ENCODE data around the gene NCOA5.

Gene NCOA5

DNA sequence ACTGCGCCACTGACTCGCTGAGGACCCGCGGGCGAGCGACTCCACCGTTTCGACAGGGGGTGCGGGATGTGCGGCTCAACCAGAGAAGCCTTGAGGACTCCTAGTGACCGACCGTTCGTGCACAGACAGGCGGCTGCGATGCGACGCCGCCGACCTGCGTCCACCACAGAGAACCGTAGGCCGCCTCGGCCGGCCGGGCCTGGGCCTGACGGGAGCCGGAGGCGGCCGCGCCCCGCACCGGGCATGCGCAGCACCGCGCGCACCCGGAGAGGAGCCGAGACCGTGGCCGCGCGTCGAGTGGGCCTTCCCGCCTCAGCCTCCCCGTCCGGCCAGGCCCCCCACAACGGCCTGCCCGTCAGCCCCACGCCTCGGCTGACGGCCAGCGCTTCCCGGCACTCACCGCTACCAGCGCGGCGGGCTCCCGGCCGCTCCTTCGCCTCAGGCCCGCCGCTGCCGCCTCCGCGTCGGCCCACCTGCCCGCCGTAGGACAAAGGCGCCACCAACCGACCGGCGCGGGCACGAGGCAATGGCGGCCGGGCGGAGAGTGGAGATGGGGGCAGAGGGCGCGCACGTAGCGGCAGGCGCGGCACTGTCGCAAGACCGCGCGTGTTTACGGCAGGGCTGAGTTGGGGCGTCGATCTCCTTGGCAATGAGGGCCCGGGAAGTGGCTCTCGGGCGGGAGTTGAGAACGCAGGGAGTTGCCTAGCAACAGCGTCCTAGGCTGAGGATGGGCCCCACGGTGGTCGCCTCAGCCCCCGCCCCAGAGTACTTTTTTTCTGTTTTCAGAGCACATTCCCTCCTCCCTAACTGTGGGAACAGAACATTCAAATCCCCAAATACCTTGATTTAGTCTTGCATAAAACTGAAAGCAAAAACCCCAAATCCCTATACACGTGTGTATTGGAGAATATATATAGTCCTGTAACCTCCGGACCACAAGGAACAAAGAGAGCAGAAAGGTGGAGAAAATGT, at the start of gene NCOA5:
Gene NCOA5 (minus strand): TSS at position 546 of the 972 bp plus-strand sequence. CDS start 10,538 bp downstream, outside the sequence.
- Mint-ChIP-seq H3K27me3 (ENCODE audit: low read depth) (no peaks in the 10 kb centered on the region), H3K4me3 (peak within 1 kb of the TSS; percentile 88), H3K36me3 (ENCODE audit: low read depth) (peaks cover 4% of the 10 kb centered on the region), H3K4me1 (ENCODE audit: low read depth) (peaks cover 37% of the 10 kb centered on the region), H3K27ac (peak within 1 kb of the TSS; percentile 87), H3K9me3 (no peaks in the 10 kb centered on the region)

DNA sequence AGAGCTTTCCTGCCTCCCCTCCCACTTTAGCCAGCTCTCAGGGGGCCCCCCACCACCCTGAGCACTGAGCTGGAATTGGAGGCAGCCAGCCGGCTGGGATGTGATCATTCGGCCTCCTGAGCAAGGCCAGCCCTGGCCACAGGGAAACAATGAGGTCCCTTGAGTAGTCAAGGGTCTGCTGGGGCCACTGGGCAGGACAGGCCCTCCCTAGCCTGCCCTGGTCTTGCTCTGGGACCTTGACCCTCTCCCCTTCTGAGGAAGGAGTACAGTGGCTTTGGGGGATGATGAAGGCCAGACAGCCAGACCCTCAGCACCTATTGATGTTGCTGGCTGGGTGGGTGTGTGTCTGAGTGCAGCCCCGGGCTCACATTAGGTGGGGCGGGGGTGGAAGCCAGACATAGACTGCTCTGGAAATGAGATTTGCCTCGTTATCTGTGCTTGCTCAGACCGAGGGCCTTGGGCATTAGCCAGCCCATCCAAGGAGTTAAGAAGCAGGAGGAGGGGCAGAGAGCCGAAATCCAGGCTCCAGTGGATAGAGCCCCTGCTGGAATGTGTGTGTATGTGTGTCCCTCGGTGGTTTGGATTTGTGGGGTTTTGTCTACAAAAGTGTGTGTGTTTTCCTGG, 49.6 kb upstream of the NCOA5 start:
- Mint-ChIP-seq H3K27ac (no peak overlapping the region), H3K27me3 (ENCODE audit: low read depth) (peaks cover 28% of the 10 kb centered on the region), H3K9me3 (no peaks in the 10 kb centered on the region), H3K4me3 (no peak overlapping the region), H3K36me3 (ENCODE audit: low read depth) (no peaks in the 10 kb centered on the region), H3K4me1 (ENCODE audit: low read depth) (no peaks in the 10 kb centered on the region)

DNA sequence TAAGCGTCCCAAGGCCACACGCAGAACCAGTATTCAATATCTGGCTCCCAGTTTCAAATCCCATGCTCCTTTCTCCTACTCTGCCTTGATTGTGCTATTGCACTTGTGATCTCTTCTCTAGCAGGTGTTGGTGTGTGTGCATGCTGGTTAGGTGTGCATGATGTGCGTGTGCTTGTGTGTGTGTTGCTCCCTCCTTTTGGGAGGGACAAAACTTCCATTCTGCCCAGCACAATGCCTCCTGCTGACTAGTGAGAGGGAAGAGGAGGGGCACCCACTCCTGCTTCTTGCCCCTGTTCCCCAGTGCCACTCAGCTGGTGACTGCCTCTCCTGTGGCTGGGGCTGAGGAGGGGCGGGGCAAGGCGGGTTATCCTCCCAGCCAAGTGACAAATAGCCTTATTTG, 48.1 kb upstream of the NCOA5 start:
- no peak overlapping the region for H3K27ac Mint-ChIP-seq
- no peaks in the 10 kb centered on the region for H3K4me1 Mint-ChIP-seq (ENCODE audit: low read depth)
- H3K9me3 Mint-ChIP-seq = no peaks in the 10 kb centered on the region
- no peak overlapping the region for H3K4me3 Mint-ChIP-seq
- H3K27me3 Mint-ChIP-seq (ENCODE audit: low read depth) = peaks cover 29% of the 10 kb centered on the region
- H3K36me3 Mint-ChIP-seq (ENCODE audit: low read depth) = no peaks in the 10 kb centered on the region

DNA sequence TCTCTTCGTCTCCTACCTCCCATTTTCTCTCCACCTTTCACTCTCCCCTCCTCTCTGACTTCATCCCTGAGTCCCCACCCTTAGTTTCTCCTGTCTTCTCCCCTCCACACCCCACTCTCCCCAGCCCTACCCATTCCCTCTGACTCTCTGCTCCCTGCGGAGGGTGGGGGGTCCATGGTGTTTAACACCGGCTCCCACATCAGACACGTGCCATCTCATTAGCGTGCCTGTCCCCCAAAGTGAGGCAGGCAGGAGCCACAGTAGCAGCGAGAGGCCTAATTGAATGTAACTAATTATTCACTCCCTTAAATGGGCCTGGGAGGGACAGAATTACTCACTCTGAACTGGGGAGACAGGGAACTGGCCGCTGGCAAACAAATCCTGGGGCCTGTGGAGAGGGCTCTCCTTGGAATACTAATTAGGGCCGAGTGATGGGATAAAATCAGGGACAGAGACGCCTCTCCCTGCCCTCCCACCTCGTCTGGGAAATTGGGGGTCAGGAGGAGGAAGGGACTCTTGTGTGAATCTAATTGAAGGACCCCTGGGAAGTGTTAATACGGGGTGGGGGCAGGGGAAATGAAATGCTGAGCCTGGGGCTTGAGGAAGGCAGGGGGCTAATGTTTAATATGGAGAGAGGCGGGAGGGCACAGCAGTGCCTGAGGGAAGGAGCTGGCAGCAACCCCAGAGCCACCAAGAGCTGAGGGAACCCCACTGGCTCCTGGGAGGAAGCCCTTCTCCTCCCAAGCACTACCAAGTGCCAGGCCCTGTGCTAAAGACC, 46.3 kb upstream of the NCOA5 start:
- Mint-ChIP-seq H3K27ac (no peak overlapping the region), H3K4me3 (no peak overlapping the region), H3K27me3 (ENCODE audit: low read depth) (peaks cover 26% of the 10 kb centered on the region), H3K9me3 (no peaks in the 10 kb centered on the region), H3K36me3 (ENCODE audit: low read depth) (no peaks in the 10 kb centered on the region), H3K4me1 (ENCODE audit: low read depth) (no peaks in the 10 kb centered on the region)

DNA sequence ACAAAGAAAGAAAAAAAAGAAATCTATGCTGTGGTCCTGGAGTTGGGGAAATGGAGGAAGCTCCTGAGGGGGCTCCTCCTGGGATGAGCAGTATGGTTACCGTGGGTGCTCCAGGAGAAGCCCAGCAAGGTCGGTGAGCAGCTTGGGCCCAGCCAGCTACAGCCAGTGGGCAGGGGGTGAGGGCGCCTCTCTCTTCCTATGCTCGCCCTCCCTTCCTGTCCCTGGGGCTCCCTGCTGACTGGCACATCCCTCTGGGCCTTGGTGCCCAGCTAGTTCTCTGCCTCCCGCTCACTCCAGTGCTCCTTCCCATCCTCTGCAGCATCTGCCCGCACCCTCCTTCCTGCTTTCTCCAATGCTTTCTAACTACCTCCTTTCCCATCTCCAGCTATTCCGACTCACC, 45.0 kb upstream of the NCOA5 start:
- no peak overlapping the region for H3K27ac Mint-ChIP-seq
- H3K36me3 Mint-ChIP-seq (ENCODE audit: low read depth) = no peaks in the 10 kb centered on the region
- no peaks in the 10 kb centered on the region for H3K9me3 Mint-ChIP-seq
- H3K4me3 Mint-ChIP-seq = no peak overlapping the region
- H3K4me1 Mint-ChIP-seq (ENCODE audit: low read depth) = no peaks in the 10 kb centered on the region
- peaks cover 29% of the 10 kb centered on the region for H3K27me3 Mint-ChIP-seq (ENCODE audit: low read depth)

DNA sequence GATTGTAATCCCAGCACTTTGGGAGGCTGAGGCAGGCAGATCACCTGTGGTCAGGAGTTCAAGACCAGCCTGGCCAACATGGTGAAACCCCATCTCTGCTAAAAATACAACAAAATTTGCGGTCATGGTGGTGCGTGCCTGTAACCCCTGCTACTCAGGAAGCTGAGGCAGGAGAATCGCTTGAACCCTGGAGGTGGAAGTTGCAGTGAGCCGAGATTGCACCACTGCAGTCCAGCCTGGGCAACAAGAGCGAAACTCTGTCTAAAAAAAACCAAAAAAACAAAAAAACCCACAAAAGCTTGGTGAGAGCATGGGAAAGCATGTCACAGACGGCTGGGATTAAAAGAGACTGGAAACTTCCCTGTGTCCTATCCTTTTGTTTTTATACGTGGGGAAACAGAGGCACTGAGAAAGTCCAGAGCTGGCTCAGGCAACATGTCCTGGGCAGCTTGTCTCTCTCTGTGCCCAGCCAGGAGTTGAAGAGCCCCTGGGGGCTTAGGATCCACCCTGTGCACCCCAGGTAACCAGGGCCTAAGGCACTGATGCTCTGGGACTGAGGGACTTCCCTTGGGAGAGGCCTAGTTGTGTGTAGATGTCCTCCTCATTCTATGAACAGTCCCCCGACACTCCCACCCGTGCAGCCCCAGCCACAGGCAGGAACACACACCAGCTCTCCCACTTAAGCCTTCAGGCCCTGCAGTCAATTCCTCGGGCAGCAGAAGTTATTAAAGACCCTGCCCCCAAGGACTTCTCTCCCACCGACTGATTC, 44.3 kb upstream of the NCOA5 start:
- Mint-ChIP-seq H3K27me3 (ENCODE audit: low read depth) (peaks cover 34% of the 10 kb centered on the region), H3K27ac (no peak overlapping the region)

DNA sequence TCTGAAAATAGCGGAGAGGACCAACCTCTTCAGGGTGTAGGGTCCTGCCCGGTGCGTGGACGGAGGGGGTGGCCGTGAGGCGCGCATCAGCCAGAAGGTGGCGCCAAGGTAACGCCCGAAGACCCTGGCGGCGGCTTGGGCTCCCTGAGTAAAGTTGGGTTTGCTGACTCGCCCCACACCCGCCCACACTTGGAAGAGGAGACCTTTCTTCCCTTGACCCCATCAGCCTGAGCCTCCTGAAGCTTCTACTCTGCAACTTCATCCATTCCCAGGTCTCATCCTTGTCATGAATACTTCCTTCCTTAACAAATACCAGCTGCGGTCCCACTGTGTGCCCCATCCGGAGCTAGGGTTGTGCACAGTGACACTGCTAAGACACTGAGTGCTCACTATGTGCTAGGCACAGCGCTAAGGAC, 43.0 kb upstream of the NCOA5 start:
- Mint-ChIP-seq H3K27me3 (ENCODE audit: low read depth) (peaks cover 34% of the 10 kb centered on the region), H3K36me3 (ENCODE audit: low read depth) (no peaks in the 10 kb centered on the region), H3K4me3 (no peak overlapping the region), H3K27ac (no peak overlapping the region), H3K9me3 (no peaks in the 10 kb centered on the region), H3K4me1 (ENCODE audit: low read depth) (no peaks in the 10 kb centered on the region)

More for the DNA sequence above, 44.3 kb upstream of the NCOA5 start:
- no peaks in the 10 kb centered on the region for H3K9me3 Mint-ChIP-seq
- no peak overlapping the region for H3K4me3 Mint-ChIP-seq
- no peaks in the 10 kb centered on the region for H3K36me3 Mint-ChIP-seq (ENCODE audit: low read depth)
- no peaks in the 10 kb centered on the region for H3K4me1 Mint-ChIP-seq (ENCODE audit: low read depth)

DNA sequence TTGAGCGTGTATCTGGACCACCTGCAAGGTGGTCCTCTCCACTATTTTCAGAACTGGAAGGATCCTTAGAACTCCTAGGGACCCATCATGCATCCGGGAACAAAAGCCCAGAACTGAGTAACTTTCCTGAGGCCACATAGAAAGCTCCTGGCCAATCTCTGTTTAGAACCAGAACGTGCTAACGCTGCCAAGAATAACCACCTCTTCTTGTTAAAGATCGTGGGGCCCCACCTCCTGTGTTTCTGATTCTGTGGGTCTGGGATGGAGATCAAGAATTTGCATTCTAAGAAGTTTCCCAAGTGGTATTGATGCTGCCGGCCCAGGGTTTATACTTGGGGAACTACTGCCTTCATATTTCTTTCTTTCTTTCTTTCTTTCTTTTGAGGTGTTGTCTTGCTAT, 41.6 kb upstream of the NCOA5 start:
- H3K27me3 Mint-ChIP-seq (ENCODE audit: low read depth) = peaks cover 34% of the 10 kb centered on the region
- no peaks in the 10 kb centered on the region for H3K4me1 Mint-ChIP-seq (ENCODE audit: low read depth)
- H3K36me3 Mint-ChIP-seq (ENCODE audit: low read depth) = no peaks in the 10 kb centered on the region
- H3K9me3 Mint-ChIP-seq = no peaks in the 10 kb centered on the region
- no peak overlapping the region for H3K27ac Mint-ChIP-seq
- no peak overlapping the region for H3K4me3 Mint-ChIP-seq

DNA sequence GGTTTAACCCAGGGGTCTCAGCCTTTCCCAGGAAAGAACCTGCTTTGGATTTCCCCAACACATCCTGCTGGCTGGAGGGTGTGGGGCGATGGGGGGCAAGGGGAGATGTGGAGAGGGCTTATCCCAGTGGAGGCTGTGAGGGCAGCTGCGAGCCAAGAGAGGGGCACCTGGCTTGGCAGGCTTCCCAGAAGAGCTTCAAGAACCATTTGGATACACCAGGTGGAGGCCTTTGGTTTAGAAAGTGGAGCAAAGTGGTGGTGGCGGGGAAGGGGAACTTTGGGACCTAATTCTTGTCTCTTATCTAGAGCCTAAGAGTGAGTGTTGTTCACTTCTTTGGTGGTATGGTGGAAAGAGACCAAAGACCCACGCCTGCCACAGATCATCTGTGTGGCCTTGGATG, 40.8 kb upstream of the NCOA5 start:
- no peaks in the 10 kb centered on the region for H3K4me1 Mint-ChIP-seq (ENCODE audit: low read depth)
- H3K27me3 Mint-ChIP-seq (ENCODE audit: low read depth) = peaks cover 29% of the 10 kb centered on the region
- no peak overlapping the region for H3K4me3 Mint-ChIP-seq
- no peak overlapping the region for H3K27ac Mint-ChIP-seq
- no peaks in the 10 kb centered on the region for H3K9me3 Mint-ChIP-seq
- no peaks in the 10 kb centered on the region for H3K36me3 Mint-ChIP-seq (ENCODE audit: low read depth)

DNA sequence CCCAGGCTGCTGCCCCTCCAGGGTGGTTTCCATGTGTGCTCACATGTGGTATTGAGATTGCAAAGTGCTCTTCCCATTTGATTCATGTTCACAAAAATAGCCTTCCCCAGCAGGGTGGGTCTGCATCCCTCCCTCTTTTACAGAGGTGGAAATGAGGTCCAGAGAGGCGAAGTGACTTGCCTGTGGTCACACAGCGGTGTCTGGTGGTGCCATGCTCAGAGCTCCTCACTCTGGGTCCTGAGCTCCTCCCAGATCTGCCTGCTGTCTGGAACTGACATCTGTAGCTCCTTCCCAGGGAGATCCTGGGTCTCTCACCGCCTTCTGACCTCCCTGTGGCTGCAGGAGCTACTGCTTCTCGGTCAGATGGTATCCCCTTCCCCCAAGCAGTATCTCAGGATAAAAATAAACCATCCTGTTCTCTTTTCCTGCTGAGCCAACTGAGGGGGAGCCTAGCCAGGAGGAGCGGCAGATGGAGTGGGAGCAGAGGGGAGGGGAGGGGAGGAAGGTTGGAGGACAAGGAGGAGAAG, 40.3 kb upstream of the NCOA5 start:
- Mint-ChIP-seq H3K36me3 (ENCODE audit: low read depth) (no peaks in the 10 kb centered on the region), H3K9me3 (no peaks in the 10 kb centered on the region), H3K4me1 (ENCODE audit: low read depth) (no peaks in the 10 kb centered on the region), H3K4me3 (no peak overlapping the region), H3K27ac (no peak overlapping the region), H3K27me3 (ENCODE audit: low read depth) (peaks cover 29% of the 10 kb centered on the region)

DNA sequence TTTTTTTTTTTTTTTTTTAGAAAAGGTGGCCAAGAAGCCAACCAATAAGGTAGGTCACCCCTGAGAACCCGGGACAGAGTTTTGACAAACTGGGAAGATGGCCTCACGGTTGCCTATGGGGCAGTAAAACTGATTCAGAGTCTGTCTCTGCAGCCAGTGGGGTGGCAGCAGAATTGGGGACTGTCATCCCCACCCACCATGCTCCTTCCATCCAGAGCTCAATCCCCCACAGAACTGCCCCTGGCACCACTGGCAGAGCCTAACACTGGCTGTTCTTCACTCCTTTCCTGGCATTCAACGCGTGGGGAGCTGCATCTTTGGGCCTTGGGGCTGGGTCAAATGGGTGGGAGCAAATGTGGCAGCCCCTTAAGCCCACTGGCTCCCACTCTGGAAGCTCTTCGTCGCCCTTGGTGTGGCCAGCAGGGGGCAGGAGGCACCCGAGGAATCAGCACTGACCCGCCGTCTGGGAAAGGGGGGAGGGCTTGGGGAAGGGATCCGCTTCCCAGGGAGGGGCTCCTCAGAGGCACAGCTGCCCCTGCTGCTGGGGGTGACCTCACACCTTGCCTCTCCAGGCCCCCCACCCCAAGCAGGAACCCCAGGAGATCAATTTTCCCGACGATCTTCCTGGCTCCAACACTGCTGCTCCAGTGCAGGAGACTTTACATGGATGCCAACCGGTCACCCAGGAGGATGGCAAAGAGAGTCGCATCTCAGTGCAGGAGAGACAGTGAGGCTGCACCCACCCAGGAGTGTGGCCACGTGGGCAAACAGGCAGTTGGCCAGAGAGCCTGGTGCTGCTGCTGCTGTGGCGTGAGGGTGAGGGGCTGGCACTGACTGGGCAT, 38.8 kb upstream of the NCOA5 start:
- H3K4me1 Mint-ChIP-seq (ENCODE audit: low read depth) = no peaks in the 10 kb centered on the region
- H3K4me3 Mint-ChIP-seq = no peak overlapping the region
- H3K27me3 Mint-ChIP-seq (ENCODE audit: low read depth) = peaks cover 29% of the 10 kb centered on the region
- no peak overlapping the region for H3K27ac Mint-ChIP-seq
- no peaks in the 10 kb centered on the region for H3K36me3 Mint-ChIP-seq (ENCODE audit: low read depth)
- H3K9me3 Mint-ChIP-seq = no peaks in the 10 kb centered on the region

DNA sequence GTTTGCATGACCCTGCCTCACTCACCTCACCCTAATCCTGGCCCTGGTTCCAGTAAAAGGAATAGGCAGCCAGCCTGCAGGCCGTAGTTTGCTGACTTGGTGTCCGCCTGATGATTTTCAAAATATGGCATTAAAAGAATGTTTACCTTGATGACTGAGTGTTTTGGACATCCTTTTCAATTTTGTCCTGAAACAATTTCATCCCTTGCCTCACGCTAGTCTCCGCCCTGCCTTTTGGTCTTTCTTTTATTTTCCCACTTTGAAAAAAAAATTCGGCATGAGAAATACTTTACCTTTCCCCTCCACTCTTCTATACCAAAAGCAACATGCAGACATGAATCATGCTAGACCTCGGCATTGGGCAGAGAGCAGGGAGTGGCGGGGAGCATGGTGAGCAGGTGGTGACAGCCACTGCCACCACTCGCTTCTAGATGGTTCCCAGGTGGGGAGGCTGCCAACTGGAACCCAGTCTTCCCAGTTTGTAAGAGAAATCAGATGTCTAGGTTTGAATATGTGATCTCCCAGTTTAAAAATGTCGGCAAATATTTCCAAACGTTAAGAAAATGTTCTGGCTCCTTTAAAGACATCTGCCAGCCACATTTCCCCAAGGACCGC, 37.7 kb upstream of the NCOA5 start:
- no peaks in the 10 kb centered on the region for H3K36me3 Mint-ChIP-seq (ENCODE audit: low read depth)
- H3K27me3 Mint-ChIP-seq (ENCODE audit: low read depth) = peaks cover 22% of the 10 kb centered on the region
- H3K4me1 Mint-ChIP-seq (ENCODE audit: low read depth) = no peaks in the 10 kb centered on the region
- no peak overlapping the region for H3K4me3 Mint-ChIP-seq
- no peaks in the 10 kb centered on the region for H3K9me3 Mint-ChIP-seq
- no peak overlapping the region for H3K27ac Mint-ChIP-seq
